ENCODE measurements around the gene CXCL1.

- TF ChIP-seq, protein P1, sequence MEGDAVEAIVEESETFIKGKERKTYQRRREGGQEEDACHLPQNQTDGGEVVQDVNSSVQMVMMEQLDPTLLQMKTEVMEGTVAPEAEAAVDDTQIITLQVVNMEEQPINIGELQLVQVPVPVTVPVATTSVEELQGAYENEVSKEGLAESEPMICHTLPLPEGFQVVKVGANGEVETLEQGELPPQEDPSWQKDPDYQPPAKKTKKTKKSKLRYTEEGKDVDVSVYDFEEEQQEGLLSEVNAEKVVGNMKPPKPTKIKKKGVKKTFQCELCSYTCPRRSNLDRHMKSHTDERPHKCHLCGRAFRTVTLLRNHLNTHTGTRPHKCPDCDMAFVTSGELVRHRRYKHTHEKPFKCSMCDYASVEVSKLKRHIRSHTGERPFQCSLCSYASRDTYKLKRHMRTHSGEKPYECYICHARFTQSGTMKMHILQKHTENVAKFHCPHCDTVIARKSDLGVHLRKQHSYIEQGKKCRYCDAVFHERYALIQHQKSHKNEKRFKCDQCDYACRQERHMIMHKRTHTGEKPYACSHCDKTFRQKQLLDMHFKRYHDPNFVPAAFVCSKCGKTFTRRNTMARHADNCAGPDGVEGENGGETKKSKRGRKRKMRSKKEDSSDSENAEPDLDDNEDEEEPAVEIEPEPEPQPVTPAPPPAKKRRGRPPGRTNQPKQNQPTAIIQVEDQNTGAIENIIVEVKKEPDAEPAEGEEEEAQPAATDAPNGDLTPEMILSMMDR (IDR thresholded peaks at IDR 0.05): no peak
- TF ChIP-seq POLR2AphosphoS5 (IDR thresholded peaks at IDR 0.05) (peak in 1 of 4 donors; percentile 8), POLR2A (IDR thresholded peaks at IDR 0.05) (no peak)
Observed at GRCh38 chr4:73904491-73904890, 35.3 kb downstream of the CXCL1 start.

Data from sigmoid colon (tissue), 4 donors.